Activated effector memory CD4-positive, alpha-beta T cell treated with anti-CD3 and anti-CD28 coated beads, Interleukin-2, amount 50 U/mL, for 16 hours (primary cell): ENCODE results near the gene DHH.

Source experiments
- DNase-seq: peaks from one replicate; pipeline ENCODE4 v3.0.0-alpha.2; 2020

DHH gene

DNA sequence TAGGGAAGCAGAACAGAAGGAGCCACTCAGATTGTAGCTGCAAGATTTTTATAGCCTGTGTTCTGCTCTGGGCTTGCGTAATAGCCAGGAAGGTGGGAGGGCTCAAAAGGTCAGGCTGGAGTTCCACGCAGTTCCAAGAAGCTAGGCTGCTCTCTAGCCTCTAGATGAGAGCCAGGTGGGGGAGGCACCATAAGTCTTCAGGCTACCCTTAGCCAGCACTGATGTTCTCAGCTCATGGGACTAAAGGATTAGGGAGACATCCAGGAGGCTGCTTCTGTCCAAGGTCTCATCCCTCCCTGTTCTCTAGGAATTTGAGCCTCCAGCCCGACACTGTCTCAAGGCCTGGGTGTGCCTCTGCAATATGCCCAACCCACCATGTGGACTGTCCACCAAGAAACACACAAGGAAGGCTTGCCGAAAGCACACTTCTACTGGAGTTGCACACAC is 14.4 kb upstream of the DHH start:
- no peak for DNase-seq

DNA sequence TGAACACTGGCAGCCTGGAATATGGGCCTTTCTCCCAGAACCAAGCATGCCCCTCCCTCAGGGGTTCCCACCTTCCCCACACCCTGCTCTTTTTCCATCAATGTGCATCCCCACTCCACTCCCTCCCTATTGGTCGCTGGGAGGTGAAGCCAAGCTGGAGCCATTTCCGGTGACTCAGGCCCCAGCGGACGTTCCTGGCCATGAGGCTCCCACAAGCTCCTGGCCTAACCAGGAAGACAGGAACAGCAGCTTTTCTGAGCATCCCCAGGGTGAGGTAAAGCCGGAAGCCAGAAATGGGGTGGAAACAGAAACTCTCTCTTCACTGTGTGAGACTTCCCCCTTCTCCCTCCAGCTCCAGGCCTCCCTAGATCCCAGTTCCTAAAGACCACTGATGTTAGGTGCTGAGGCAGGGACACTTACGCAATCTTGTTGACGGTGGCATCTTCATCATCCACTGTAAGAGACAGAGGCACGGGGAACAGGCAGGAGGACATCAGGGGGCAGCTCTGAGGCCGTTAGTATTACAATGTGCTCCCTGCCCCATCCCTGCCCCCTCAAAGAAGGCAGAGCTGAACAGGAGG is 11.0 kb upstream of the DHH start:
- DNase-seq = no peak

DNA sequence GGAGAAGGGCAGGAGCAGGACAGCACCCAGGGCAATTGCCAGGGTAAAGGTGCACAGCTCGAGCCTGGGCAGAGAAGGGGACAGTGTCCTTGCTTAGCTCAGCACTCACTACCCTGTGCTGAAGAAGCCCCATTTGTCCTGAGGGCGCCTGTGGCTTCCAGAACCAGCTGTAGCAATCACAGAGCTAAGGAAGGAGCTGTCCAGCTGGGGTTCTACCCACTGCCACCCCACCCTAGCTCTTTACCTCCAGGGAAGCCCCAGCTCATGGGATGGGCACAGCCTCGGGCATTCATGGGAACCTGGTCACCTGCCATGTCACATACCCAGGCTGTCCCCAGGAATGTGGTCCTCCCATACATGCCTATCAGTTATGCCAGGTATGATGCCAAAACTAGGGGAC is 10.2 kb upstream of the DHH start:
- no peak for DNase-seq

DNA sequence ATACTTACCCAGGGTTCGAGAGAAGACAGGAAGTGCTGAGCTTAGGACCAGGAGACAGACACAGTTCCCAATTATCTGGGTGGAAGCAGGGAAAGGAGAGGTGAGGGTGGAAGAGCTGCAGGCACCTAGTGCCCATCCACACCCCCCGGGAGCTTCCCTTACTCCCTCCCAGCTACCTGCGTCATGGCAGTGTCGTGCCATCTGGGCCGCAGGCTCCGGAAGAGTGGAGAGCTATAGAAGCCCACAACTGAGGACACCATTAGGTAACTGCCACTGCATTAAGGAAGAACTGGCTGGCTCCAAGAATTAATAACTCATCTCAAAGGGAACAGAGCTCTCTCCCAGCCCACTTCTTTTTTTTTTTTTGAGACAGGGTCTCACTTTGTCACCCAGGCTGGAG is 5.8 kb upstream of the DHH start:
- DNase-seq = no peak

DNA sequence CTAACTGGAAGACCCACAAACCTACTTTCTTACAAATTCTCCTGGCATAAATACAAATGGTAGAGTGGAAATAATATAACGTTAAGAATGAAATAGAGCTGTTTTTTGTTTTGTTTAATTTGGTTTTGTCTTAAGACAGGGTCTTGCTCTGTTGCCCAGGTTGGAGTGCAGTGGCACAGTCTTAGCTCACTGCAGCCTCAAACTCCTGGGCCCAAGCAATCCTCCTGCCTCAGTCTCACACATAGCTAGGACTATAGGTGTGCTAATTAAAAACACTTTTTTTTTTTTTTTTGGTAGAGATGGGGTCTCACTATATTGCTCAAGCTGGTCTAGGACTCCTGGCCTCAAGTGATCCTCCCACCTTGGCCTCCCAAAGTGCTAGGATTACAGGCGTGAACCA is 4.1 kb upstream of the DHH start:
- no peak for DNase-seq

DNA sequence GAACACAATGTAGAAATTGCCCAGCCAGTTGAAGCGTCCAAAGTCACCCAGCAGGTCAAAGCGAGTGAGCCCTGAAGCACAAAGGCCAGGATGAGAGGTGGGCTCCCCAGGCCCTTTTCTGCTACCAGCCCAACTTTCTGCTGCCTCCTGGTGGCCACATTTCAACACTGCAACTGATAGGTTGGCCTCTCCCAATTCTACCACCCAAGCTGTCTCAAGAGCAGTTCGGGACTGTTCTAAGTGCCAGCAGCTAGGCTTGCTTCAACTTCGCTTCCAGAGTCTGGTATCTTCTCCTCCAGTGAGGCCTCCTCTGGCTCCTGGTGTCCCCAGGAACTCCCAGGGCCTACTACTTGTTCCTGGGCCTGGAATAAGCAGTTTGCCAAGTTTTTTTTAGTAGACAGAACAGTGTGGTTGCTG is 3.4 kb upstream of the DHH start:
- DNase-seq = peak; percentile 87

DNA sequence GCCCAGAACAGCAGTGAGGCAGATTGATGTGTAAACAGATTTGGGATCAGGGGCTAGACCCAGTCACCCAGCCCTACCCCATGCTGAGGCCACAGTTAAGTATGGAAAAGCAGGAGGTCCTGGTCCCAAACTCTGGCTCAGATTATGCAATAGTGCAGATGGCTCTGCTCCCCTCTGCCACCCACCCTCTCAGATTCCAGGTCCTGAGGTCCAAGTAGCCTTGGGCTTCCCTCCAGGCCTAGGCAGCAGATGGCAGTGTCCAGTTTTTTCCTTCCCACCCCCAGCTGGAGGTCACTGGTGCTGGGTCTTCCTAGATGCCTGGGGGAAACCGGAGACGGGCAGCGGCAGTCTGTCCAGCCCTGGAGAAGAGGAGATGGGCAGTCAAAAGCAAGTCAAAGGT is 2.8 kb upstream of the DHH start:
- DNase-seq = no peak

DNA sequence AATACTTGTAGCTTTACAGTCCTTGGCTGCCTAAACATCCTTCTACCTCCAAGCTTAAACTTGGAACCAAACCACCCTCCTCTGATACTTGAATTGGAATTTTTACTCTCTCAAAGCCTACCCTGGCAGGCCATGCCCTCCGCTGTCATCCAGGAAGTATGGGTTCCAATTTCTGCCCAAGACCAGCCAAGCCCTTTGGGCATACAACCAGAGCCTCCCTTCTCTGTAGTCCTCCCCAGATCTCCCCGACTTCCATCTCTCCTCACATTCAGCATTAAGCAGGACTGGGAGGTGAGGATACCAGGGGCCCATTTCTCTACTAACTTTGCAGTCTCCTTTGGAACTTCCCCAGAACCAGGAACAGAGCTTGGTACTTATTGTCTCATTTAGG is 369 bp upstream of the DHH start:
- no peak for DNase-seq

DNA sequence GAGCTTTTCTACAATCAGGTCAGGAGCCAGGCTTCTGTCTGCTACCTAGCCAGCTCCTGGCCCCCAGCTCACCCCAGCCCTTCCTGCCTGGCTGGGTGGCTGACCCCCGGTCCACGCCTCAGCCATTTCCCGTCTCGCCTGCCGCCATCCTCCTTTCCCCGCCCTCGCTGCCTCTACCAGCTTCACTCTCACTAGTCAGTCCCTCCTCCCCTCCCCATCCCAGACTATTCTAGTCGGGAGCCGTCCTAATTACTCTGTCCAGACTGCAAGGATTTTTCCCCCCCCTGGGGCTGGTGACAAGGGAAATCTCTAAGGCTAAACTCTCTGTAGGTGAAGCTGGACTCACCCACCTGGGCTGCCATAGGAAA is 825 bp downstream of the DHH start:
- DNase-seq = no peak

DNA sequence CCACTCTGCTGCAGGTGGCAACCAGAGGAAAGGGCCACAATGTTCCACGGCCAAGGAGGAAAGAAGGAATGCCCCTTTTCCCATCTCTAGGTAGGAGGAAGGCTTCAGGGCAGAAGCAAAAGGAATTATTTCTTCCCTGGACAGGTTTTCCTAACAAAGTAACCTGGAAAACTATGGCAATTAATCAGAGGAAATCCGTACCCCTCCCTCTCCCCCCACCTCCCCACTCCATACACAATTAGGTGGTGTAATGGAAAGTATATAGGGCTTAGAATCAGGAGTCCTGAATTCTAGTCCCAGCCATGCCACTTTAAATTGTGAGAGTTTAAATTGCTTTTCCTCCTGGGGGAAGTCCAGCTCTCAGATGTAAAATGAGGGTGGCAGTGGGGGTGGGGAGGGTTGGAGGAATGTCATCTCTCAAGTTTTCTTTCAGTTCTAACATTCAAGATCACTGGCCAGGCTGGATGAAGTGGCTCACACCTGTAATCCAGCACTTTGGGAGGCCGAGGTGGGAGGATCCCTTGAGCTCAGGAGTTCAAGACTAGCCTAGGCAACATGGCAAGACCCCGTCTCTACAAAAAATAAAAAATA is 1.7 kb downstream of the DHH start:
- DNase-seq = no peak

DNA sequence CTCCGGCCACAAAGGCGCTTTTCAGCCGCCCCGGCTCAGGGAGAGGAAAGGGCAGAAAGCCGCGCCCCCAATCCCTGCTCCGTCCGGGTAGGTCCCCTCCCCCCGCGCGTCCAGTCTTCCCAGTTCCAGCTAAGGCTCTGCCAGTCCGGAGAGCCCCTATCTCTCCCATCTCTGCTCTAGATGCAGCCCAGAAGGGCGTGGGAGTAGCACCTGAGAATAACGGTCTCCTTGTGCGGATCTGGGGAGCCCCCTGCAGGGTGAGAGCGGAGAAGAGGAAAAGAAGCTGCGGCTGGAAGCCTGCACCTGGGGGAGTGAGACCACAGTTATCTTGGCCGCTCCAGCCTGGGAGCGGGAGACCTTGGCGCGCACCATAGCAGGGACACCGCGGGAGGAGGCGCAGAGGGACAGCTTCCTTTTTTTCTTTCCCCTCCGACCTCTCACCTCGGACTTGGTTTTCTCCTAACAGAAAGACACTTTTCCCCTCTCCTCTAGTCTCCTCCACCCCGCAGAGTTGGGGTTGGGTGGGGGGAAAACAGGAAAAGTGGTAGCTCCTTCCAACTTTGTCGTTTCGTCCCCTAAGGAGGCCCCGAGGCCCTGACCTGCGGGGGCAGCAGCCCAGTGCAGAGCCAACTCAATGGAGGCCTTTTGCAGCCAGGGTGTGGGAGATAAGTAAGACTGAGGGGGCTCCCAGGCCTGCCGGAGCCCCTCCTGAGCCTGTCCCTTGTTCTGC is 2.4 kb downstream of the DHH start:
- DNase-seq = peak; percentile 85

DNA sequence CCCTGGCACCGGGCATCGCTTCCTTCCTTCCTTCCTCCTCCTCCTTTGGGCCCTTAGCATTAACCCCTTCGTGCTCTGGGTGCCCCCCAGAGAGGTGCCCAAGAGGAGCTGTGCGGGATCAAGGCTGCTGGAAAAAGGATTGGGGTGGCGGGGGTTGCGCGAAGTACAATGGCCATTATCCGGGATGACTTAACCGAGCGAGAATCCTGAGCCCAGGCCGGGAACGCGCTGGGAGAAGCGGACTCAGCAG is 2.8 kb downstream of the DHH start:
- DNase-seq = no peak

DNA sequence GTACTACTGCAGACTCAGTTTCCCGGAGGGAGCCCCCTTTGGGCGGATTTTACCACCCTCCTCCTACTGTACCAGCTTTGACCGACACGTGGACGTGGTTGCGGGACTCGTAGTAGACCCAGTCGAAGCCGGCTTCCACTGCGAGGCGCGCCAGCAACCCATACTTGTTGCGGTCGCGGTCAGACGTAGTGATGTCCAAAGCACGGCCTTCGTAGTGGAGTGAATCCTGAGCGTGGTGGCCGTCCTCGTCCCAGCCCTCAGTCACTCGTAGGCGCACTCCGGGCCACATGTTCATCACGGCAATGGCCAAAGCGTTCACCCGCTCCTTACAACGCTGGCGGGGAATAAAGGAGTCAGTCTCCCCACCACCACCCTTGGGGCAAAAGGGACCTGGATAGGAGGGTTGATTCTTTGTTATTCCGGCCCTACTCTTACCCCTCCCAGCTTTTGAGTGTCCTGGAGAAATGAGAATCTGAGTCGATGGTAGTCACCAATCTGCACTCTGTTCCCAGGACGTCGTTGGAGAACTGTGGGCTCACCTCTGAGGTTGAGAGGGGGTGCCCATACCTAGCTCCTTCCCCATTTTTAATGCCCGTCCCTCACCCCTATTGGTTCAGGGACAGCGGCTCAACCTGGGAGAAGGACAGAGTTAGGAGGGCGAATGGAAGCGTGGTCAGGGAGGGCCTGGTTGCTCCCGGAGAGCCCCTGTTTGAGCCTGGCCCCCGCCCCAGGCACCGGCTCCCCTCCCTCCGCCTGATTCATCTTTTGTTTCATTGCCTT is 3.4 kb downstream of the DHH start:
- no peak for DNase-seq

DNA sequence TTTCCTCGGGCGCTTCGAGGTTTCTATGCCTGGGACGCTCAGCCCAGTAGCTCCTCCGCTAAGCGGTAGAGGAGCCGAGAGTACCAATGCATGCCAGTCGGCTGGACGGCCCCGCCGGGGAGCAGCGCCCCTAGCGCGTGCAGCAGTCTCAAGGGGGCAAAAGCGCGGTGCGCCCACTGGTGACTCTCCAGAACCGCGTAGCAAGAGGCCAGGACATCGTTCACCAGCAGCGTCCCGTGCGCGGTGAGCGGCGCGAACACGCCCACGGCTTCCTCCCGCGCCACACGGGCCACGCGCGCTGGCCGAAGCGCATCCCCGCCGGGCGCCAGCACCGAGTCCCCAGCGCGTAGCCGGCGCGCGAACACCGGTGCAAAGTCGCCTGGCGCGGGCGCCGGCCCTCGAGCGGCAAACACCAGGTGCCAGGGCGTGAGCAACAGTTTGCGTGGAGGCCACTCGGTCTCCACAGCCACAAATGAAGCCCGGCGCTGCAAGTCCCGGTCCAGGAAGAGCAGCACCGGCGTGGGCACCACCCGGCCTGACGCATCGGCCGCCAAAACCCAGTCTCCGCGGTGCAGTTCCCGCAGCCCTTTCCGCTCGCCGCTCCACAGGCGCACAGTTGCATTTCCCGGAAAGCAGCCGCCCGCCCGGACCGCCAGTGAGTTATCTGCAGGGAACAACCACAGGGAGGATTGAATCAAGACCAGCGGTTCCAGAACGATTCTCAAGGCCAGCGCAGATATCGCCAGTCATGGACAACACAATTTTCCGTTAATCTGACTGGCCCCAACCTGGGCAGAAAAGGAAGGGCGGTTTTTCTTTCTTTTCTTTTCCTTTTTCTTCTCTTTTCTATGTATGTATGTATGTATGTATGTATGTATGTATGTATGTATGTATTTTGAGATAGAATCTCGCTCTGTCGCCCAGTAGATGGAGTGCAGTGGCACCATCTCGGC is 4.5 kb downstream of the DHH start:
- DNase-seq = peak; percentile 79

DNA sequence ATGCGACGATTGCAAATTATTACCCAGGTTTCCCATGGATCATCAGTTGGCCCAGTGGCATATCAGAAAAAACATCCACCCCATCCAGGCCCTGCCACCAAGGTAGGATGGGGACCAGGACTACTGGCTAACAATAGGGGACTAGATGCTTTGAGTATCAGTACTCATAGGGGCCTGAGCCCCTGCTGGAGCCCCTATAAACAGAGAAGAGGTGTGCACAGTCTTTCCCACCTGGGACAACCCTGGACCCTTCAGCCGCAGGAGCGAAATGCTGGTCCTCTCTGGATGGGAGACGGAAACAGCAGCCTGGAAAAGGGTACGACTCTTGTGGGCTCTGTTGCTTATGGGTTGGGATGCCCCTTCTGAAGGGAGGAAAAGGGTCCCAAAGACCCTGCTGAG is 5.7 kb downstream of the DHH start:
- no peak for DNase-seq

DNA sequence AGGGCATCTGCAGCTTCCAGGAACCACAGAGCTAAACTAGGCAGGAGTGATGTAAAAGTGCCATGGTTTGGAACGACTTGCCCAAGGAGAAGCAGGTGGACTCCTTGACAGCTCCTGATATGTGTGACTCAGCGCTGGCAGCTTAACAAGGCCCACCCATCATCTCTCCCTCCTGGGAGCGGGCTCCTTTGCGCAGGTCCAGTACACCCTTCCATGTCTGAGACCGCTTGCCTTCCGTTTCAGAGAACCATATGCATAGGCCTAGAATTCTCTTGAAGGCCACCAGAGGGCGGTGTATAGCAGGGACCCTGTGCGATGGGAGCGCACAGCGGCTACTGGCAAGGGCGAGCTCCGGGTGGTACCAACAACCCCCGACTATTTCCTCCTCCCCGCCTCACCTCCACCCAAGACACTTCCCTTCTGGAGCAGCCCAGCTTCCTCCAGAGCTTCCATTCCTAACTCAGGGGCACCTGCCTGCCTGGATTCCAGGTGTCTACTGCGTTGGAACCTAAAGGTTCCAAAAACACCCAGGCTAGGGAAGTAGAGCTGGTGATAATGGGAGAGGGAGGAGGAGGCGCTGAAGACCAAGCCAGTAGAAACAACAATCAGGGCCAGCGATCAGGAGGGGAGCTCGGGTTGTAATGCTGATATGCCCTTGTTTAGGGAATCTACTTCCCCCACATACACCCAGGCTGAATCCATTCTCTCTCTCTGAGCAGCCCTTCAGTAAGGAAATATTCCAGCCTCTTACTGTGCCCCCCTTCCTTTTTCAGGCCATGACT is 6.3 kb downstream of the DHH start:
- peak; percentile 87 for DNase-seq

DNA sequence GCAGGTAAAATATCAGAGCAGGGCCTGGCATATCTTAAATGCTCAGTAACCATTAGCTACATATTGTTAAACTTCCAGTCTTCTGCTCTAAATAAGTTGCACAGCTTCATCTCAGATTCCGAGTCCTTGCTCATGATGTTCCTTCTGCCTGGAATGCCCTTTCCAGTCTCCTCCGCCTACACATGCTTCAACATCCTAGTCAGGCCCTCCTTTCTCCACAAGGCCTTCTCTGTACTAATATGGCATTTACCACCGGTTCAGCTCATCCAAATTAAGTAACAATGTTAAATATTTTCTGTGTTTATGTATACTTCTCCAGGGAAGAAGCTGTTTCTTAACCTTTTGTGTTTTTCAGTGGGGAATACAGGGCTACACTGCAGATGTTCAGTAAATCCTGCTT is 8.5 kb downstream of the DHH start:
- no peak for DNase-seq

DNA sequence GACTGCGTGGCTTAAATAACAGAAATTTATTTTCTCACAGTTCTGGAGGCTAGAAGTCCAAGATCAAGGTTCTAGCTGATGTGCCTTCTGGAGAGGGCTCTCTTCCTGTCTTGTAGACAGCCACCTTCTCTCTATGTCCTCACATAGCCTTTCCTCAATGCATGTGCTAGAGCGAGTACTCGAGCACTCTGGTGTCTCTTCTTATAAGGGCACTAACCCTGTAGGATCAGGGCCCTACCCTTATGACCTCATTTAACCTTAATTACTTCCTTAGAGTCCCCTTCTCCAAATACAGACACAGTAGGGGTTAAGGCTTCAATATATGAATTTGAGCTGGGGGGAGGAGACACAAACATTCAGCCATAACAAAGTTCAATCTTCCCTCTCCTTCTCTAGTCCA is 10.2 kb downstream of the DHH start:
- no peak for DNase-seq

DNA sequence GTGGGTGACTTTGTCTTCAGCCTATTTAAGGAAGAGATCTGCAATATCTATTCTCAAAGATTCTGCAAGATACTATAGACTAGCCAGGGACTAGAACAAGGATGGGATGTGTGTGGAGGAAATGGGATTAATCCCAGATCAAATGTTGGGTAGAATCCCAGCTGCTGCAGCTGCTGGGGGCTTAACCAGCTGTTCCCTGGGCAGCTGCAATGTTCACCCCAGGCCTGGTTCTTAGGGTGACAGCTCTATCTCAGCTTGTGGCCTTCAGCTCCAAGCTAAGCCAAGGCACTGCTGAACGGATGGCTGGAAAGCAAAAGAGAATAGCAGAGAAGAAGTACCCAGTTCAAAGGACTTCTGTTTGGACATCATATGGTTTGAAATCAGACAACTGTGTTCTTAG is 14.8 kb downstream of the DHH start:
- no peak for DNase-seq

DNA sequence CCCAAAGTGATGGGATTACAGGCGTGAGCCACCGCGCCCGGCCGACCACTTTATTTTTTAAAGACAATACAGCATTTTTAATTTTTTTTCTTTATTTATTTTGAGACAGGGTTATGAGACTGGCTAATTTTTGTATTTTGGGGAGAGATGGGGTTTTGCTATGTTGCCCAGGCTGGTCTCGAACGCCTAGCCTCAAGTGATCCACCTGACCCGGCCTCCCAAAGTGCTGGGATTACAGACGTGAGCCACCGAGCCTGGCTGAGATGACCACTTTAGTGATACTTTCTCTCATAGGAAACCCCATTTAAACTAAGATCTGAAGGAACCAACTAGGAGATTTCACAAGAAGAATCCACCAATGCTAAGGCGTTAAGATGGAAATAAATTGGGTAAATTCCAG is 23.6 kb downstream of the DHH start:
- DNase-seq = no peak

DNA sequence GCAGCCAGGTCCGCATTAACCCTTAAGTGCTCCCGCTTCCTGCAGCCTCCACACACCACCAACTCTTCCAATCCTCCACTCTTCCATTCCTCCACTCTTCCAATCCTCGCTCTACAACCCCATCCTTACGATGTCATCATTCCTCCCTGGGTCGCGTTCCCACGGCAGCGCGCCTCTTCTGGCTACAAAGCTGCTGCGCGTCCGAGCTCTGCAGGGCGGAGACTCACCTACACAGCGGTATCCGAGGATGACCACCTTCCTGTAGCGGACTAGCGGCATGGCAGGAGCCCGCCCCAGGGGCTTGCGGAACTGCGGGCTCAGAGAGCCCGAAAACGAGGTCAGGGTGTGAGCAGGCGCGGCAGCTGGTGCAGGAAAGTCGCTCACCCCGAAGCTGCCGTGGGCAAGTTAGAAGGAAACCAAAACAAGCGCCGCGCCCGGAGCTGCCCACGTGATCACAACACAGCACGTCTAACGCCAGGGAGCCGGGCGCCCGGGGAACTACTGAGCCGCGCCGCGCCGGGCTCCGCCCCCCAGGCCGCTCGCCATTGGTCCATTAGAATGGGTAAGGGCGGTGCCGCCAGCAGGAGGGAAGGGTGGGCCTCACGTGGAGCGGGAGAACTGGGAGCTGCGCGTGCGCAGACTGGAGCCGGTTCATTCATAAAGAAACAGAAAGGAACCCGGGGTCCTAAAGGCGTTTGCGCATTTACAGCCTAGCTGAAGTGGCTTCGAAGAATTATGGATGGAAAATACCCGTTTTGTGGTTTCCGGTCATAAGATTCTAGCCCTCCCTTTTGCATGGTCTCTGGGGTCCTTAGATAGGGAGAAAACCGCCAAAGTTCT is 24.9 kb downstream of the DHH start, which contains the start of gene RHEBL1:
TSS of gene RHEBL1 (minus strand) at position 473 of the 840 bp plus-strand sequence. CDS start at position 279, 194 bp downstream.
- DNase-seq = peak; percentile 100
